Measurements from ENCODE around the gene TUBGCP4.
"Not testable (repeated sequence)": the region's sequence is repeated elsewhere in the genome, so short reads cannot be mapped to it uniquely, and the experiment has no call there.

TUBGCP4 gene, protein sequence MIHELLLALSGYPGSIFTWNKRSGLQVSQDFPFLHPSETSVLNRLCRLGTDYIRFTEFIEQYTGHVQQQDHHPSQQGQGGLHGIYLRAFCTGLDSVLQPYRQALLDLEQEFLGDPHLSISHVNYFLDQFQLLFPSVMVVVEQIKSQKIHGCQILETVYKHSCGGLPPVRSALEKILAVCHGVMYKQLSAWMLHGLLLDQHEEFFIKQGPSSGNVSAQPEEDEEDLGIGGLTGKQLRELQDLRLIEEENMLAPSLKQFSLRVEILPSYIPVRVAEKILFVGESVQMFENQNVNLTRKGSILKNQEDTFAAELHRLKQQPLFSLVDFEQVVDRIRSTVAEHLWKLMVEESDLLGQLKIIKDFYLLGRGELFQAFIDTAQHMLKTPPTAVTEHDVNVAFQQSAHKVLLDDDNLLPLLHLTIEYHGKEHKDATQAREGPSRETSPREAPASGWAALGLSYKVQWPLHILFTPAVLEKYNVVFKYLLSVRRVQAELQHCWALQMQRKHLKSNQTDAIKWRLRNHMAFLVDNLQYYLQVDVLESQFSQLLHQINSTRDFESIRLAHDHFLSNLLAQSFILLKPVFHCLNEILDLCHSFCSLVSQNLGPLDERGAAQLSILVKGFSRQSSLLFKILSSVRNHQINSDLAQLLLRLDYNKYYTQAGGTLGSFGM

DNA sequence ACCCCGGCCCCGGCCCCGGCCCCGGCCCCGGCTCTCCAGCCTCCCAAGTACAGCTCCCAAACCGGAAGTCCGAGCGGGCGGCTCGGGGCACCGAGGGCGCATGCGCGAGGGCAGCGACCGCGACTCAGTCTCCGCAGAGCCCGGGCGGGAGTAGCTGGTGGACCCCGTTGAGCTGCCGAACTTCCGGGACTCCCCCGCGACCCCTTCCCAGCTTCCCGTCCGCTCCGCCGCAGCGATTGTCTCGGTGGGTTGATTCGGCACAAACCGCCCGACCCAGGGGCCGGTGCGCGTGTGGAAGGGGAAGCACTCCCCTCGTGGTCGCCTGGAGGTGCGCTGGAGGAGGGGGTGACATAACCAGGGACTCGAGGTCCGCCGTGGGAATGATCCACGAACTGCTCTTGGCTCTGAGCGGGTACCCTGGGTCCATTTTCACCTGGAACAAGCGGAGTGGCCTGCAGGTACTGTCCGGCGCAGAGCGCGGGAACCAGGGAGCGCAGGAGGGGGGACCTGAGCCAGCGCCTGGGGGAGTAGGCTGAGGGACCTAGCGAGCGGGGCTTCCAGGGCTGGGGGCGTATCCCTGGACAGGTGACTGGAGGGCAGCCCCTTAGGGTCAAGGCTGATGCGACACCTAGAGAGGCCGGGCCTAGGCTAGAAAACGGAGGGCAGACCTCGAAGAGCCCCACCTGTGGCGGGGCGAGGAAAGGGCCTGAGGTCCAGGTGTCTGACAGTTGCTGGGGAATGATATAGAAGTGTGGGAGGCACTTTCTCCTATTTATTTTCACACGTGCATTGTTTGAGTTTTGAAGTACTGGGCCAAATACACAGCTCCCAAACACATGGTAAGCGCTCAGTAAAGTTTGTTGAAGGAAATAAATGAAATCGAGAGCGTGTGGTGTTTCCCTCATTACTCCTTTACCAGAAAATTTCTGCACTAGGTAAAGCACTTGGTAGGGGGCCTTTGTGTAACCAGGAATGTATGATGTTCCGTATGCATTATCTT, at the start of gene TUBGCP4, which contains the start of gene ZSCAN29:
Gene TUBGCP4 (plus strand): TSS at position 127 of the 1,000 bp plus-strand sequence. CDS start 254 bp downstream, at position 381.
Gene ZSCAN29 (minus strand): TSS at position 69 of the 1,000 bp plus-strand sequence. CDS start 1,130 bp downstream, outside the sequence.
- DNase-seq: peak in 57 of 58 donors; percentile 11 to 84 (median 68)

DNA sequence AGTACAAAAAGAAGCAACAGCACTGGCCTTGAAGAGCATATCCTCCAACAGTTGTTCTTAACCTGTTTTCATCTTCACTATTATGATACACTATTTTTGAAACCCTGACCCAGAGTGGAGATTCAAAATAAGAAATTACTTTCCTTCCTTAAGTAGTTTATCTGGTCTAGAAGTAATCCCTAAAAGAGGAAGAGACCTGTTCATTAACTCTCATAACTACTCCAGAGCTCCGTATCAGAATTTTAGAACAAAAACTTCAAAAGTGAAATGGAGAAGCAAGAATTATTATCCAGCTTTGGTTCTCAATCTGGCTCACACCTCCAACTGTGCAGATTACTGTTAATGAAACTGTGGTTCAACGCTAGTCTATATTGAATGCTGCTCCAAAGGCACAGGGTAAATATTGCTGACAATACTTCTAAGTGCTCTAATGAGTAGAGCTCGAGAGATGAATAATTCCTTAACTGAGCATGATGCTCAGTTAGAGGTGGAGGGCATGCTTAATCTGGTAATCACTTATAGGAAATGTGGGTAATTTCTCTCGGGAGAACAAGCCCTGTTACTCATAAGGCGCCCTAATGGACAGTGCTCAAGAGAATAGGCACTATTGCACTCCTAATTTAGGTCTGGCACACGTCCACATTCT, 45.7 kb upstream of the TUBGCP4 start:
- no peak for DNase-seq

DNA sequence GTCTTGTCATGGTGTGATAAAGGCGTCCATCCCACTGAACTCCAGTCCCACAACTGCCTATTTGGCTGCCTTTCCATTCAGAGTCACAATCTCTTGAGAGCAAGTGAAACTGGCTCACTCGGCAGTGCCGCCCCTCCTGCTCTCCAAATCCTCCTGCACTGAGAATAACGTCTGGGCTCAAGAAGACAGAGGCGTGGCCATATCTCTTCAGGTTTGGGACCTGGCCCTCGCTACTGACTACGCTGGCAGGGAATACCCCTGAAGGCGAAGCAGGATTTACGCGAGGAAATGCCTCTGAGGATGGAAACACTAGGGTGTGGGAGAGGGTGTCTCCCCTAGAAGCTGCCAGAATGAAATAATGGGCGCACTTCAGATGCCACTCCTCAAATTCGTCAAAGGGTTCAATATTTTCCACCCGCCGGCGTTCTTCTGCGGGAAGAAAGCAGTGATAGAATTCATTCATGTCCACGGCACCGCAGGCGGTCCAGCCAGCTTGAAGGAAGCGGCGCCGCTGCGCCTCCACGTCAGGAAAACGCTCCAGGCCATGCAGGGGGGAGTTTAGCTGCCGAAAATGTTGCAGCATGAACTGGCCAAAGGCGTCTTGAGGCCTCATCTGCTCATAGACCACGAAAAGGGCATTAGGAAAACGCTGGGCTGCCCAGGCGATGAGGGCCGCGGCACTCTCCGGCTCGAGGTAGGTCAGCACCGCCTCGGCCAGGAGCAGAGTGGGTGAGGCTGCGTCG, 41.5 kb upstream of the TUBGCP4 start:
- DNase-seq: peak in 33 of 58 donors; percentile 5 to 65 (median 40)

GRCh38 chr15:43329960-43330779, 40.7 kb upstream of the TUBGCP4 start, which contains the start of gene LCMT2:
Gene LCMT2, minus strand, starts transcription at chr15:43330573. Its CDS starts 84 bp downstream, at chr15:43330489.
- DNase-seq: peak; percentile 62 to 94 (median 88)

GRCh38 chr15:43330780-43331087, 40.2 kb upstream of the TUBGCP4 start:
- no peak for DNase-seq

DNA sequence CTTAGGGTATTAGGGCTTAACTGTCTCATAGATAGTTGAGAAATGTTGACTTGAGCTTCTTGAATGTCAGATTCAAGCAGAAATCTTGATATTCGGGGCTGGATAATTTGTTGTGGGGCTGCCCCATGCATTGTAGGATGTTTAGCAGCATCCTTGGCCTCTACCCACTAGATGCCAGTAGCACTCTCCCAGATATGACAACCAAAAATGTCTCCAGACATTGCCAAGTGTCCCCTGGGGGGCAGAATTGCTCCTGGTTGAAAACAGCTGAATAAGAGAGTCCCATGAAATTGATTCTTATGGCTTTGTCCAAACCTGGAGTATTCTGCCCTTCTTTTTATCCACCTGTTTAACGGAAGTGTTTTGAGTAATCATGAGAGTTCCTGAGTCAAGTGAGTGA, 24.6 kb upstream of the TUBGCP4 start:
- peak in 10 of 58 donors; percentile 2 to 53 (median 16) for DNase-seq

DNA sequence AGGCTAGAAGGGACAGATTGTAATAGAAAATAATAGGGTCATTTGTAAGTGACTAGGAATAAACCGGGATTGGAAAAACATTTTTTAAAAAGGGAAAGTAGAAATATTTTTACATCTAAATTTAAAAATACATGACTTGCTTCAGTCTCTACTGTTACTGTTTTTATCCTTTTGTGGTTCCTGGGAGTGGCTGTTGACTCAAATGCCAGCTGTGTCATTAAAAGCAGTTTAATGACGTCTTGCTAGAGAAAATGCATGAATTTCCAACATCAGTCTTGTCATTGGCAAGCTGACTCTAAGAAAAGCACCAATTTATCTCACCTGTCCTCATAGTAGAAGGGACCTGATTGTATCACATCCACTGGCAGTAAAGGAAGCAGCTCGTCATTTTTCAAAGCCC, 23.8 kb upstream of the TUBGCP4 start:
- no peak for DNase-seq

DNA sequence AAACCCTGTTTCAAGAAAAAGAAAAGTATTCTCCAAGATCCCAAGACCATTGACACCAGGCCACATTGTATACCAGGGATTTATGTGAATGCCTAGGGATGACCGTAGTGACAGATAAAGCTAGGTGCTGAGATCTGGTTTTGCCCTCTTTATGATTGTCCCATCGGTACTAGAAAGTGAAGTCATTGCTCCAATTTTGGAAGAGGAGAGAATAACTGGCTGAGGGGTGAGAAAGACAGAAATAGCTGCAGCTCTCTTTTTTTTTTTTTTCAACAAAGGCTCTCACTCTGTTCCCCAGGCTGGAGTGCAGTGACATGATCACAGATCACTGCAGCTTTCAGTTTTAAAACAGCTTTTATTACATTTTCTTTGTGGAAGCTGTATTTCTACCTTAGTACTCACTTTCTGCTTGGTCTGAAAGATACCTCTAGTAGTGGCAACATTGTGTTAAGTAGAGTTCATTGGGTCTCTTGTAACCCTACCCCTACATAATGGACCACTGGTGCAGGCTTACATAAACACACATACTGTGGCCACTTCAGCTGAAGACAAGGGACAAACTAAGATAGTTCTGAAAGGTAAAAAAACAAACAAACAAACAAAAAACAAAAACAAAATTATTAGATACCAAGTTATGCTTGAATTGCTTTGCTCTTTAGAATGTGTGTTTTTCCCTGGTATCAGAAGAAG, 18.1 kb upstream of the TUBGCP4 start:
- no peak for DNase-seq

DNA sequence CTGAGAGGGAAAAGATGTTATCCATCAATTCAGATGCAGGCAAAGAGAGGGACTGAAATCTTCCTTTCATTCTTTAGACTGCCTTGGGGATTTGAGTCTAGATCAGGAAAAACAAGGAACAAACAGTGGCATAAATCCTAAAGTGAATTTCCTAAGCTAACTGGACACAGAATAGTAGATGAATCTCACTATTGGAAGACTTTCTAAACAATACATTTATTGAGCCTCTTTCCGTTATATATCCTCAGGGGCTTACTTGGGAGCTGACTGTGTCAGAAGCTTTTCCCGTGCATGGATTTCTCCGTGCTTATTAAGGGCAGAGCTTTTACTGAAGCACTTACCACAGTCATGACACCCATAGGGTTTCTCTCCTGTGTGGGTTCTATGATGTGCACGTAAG, 10.1 kb upstream of the TUBGCP4 start:
- no peak for DNase-seq

DNA sequence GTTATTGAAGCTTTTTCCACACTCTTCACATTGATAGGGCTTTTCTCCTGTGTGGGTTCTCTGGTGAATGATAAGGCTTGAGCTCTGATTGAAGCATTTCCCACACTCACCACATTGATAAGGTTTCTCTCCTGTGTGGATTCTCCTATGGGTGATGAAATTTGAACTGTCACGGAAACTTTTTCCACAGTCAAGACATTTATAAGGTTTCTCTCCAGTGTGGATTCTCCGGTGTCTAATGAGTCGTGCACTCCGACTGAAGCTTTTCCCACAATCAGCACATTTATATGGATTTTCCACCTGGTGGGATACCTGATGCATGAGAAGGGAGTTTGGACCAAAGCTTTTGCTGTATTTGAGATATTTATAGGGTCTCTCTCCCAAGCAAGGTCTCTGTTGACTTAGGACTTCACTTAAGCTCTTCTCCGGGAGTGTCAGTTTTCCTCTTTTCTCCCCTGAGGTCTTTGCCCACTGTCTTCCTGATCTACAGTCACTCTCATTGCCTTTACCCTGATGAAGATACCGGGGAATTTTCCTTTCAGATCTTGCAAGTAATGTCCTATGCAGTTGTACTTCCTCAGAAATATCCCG, 9.5 kb upstream of the TUBGCP4 start:
- no peak for DNase-seq

DNA sequence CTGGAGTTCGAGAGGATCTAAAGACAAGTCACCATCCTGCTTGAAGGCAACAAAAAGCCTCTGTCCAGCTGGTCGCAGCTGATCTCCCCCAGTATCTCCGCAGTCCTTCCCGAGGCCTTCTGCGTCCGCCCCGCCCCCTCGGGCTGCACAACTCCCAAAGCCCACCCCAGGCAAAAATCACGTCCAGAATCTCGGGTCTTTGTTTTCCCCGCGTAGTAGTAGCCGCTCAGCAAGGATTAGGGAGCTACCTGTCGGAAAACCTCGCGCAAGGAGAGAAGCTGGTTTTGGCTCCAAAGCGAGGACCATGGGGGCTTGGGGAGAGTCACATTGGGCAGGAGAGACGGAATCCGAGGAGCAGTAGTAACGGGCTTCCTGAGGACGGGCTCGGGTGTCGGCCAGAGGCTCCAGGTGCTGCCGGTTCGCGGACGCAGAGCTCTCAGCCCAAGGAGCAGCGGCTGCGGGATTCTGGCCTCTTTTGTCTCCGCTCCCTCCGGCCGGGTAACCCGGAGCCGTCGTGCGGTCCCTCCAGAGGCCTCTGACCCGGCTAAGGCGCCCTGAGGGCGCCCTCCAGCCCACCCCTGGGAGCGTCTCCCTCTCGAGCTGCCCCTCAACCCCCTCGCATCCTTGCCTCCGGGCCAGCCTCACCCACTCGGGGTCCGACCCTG, 459 bp upstream of the TUBGCP4 start:
- DNase-seq: peak in 12 of 58 donors; percentile 9 to 55 (median 38)

DNA sequence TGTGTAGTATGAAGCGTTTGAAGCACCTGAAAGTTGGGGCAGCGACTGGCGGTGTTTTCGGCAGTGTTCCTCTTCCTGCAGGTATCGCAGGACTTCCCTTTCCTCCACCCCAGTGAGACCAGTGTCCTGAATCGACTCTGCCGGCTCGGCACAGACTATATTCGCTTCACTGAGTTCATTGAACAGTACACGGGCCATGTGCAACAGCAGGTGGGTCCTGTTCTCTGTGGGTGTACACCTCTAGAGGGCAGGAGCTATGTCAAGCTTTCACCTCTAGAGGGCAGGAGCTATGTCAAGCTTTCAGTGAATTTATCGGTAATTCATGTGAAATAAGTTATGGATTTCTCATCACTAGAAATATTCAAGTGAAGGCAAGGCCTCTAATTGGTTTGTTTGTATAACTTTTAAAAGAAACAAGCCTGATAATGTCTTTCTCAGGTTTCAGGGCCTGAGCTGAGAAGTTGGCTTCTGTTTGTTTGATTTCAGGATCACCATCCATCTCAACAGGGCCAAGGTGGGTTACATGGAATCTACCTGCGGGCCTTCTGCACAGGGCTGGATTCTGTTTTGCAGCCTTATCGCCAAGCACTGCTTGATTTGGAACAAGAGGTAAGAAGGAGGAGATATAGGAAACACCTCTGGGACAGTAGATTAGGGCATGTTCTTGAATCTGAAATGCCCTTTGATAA, 5.3 kb downstream of the TUBGCP4 start:
- DNase-seq: no peak

DNA sequence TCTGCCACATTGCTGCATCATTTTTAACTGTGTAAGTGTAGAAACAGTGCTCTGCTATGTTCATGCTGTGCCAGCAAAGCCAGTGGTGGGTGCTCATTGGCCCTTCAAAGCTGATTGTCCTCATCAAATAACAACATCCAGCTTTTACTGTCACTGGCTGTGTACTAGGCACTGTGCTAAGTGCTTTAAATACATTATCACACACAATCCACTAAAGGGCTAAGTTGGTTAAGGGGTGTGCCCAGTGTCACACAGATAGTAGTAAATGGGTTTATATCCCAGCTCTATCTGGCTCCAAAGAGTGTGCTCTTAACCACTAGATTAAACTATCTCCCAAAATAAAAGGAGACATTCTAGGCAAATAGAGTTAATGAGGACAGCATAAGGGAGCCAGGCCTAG, 7.7 kb downstream of the TUBGCP4 start:
- no peak for DNase-seq

- DNase-seq: no peak
Observed at GRCh38 chr15:43382310-43382709, 11.4 kb downstream of the TUBGCP4 start.

DNA sequence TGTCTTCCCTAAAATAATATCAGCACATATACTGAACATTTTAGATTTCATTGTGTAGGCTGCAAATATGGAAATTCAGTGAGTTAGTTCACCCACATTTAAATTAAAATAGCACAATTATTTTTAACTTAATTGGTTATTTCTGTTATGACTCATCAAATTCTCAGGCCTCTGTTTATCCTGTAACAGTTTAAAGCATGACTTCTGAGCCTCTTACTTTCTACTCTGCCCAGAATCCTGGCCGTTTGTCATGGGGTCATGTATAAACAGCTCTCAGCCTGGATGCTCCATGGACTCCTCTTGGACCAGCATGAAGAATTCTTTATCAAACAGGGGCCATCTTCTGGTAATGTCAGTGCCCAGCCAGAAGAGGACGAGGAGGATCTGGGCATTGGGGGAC, 12.2 kb downstream of the TUBGCP4 start:
- DNase-seq: peak in 1 of 58 donors; percentile 6

- DNase-seq: no peak
Observed at GRCh38 chr15:43390723-43391122, 19.8 kb downstream of the TUBGCP4 start.

DNA sequence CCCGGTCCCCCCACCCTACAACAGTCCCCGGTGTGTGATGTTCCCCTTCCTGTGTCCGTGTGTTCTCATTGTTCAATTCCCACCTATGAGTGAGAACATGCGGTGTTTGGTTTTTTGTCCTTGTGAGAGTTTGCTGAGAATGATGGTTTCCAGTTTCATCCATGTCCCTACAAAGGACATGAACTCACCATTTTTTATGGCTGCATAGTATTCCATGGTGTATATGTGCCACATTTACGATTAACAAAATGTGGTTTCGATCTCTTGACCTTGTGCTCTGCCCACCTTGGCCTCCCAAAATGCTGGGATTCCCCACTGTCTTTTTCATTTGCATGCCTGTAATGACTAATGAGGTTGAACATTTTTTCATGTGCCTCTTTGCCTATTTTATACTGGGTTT, 22.7 kb downstream of the TUBGCP4 start:
- not testable (repeated sequence) for DNase-seq

Measured in anterior cingulate cortex (tissue), 58 donors.